Left kidney (tissue), 2 donors: ENCODE measurements around the gene HTR4. TPM values are rescaled to one million over a fixed set of nuclear protein-coding genes. Genes with fewer than 3 reads are reported as not detected.

Experiments
- DNase-seq: peaks from one replicate; pipeline ENCODE4 v3.0.0-alpha.2; 2013
- polyA plus RNA-seq: library from polyadenylated mRNA; unstranded; fragments of 120-200 nt; gene quantifications from one replicate; pipeline ENCODE4 v1.2.1, GENCODE V29; 2013; ENCODE audit not compliant: insufficient read length

Gene HTR4
- polyA plus RNA-seq, 1 donor: not detected

DNA sequence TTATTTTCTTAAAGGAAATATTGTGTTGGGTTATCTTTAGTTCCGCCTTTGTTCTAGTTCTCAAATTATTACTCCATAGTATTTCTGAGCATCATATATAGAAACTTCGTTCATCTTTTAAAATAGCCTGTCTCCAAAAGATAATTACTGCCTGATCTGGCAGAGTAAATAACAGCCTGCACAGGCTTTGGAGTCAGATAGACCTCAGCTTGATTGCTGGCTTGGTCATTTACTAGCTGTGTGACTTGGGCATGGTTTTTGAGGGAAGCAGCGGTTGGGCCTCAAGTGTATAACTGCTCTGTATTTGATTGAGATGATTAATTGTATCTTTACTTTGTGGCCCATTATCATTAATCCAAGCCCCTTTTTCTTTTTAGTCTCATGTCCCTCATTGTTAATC is 220.5 kb downstream of the HTR4 start:
- no peak for DNase-seq

Other genes starting within 250 kb of the HTR4 start
- gene ADRB2, start 172.1 kb upstream of the HTR4 start, polyA plus RNA-seq: 0.27 TPM